HG03097 (cell line): ENCODE data around the gene ZNF574.
"Not testable (repeated sequence)": the region's sequence is repeated elsewhere in the genome, so short reads cannot be mapped to it uniquely, and the experiment has no call there.

Experiments used
- ATAC-seq: cut with Tn5 transposase; IDR thresholded peaks from one replicate; pipeline ENCODE4 v1.9.1; 2021; ENCODE audit not compliant: unreplicated experiment, low FRiP score

ZNF574 gene

GRCh38 chr19:42095814-42096230 is 19.9 kb downstream of the ZNF574 start:
- no peak for ATAC-seq

- ATAC-seq, result no peak
Measured at GRCh38 chr19:42096255-42096837, 20.4 kb downstream of the ZNF574 start.

- no peak for ATAC-seq
Measured at GRCh38 chr19:42097461-42097860, 21.5 kb downstream of the ZNF574 start.

- ATAC-seq, result no peak
Measured at GRCh38 chr19:42098781-42099180, 22.8 kb downstream of the ZNF574 start.

GRCh38 chr19:42099336-42099925 is 23.5 kb downstream of the ZNF574 start:
- no peak for ATAC-seq

- not testable (repeated sequence) for ATAC-seq
Measured at GRCh38 chr19:42100241-42100640, 24.3 kb downstream of the ZNF574 start.

GRCh38 chr19:42102877-42103276 is 26.9 kb downstream of the ZNF574 start:
- ATAC-seq, result no peak

GRCh38 chr19:42105368-42105767 is 29.4 kb downstream of the ZNF574 start:
- ATAC-seq, result no peak

GRCh38 chr19:42108527-42109389 is 32.8 kb downstream of the ZNF574 start:
- ATAC-seq, result no peak

- no peak for ATAC-seq
Measured at GRCh38 chr19:42109896-42110295, 33.9 kb downstream of the ZNF574 start.

- no peak for ATAC-seq
Measured at GRCh38 chr19:42110658-42111057, 34.7 kb downstream of the ZNF574 start.

GRCh38 chr19:42111384-42111783 is 35.4 kb downstream of the ZNF574 start:
- ATAC-seq, result no peak

- no peak for ATAC-seq
Measured at GRCh38 chr19:42111811-42112210, 35.8 kb downstream of the ZNF574 start.

- no peak for ATAC-seq
Measured at GRCh38 chr19:42113641-42114348, 37.8 kb downstream of the ZNF574 start.

GRCh38 chr19:42114412-42114811 is 38.4 kb downstream of the ZNF574 start:
- no peak for ATAC-seq

GRCh38 chr19:42115219-42115618 is 39.3 kb downstream of the ZNF574 start:
- no peak for ATAC-seq

- no peak for ATAC-seq
Measured at GRCh38 chr19:42115705-42116104, 39.7 kb downstream of the ZNF574 start.

GRCh38 chr19:42116308-42117075 is 40.5 kb downstream of the ZNF574 start:
- no peak for ATAC-seq

GRCh38 chr19:42117076-42117475 is 41.1 kb downstream of the ZNF574 start:
- no peak for ATAC-seq

- ATAC-seq, result no peak
Measured at GRCh38 chr19:42120276-42120980, 44.5 kb downstream of the ZNF574 start.
